GM12874 (cell line): Measurements from ENCODE around the gene FLVCR2.

Source experiments
- TF ChIP-seq, protein P1 (sequence below): IDR thresholded peaks from 2 replicates; pipeline ENCODE4 v1.5.1; 2011; ENCODE audit warnings: low read depth, mild to moderate bottlenecking, control low read depth, low read length, moderate library complexity; ENCODE audit not compliant: insufficient read depth

Gene FLVCR2

DNA sequence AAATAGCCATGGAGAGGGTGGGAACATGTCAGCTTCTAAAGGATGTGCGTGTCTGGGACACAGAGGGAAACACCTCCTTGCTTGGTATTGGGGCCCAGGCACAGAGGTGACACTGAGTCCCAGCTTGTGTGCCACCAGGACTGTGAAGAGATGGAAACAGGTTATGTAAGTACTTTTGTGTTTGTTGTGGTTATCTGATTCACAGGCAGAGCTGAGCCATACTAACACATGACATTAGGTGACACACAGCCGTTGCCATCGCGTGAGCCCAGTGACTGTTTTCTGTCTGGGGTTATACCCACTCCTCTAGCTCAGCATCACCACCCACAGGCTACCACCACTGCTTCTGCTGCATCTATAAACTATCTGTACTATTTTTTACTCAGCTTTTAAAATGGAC, 12.1 kb upstream of the FLVCR2 start:
- TF ChIP-seq, protein P1, sequence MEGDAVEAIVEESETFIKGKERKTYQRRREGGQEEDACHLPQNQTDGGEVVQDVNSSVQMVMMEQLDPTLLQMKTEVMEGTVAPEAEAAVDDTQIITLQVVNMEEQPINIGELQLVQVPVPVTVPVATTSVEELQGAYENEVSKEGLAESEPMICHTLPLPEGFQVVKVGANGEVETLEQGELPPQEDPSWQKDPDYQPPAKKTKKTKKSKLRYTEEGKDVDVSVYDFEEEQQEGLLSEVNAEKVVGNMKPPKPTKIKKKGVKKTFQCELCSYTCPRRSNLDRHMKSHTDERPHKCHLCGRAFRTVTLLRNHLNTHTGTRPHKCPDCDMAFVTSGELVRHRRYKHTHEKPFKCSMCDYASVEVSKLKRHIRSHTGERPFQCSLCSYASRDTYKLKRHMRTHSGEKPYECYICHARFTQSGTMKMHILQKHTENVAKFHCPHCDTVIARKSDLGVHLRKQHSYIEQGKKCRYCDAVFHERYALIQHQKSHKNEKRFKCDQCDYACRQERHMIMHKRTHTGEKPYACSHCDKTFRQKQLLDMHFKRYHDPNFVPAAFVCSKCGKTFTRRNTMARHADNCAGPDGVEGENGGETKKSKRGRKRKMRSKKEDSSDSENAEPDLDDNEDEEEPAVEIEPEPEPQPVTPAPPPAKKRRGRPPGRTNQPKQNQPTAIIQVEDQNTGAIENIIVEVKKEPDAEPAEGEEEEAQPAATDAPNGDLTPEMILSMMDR = no peak

DNA sequence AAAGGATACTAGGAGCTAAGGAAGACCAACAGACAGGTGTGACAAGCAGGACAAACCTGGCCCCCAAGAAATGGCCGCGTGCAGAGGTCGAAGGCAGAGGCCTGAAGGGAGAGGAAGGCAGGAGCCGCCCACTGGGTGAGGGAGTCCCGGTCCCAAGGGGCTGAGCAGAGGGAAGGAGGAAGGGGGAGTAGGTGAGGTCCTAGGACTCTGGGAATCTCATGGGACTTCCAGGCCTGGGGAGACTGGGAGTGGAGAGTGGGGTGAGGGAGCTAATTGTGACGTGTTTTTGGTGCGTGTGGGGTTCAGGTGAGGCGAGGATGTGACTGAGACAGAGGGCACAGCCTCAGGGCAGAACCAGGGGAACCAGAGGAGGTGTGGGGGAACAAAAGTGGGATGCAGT, 11.7 kb upstream of the FLVCR2 start:
- TF ChIP-seq, protein P1 = no peak

DNA sequence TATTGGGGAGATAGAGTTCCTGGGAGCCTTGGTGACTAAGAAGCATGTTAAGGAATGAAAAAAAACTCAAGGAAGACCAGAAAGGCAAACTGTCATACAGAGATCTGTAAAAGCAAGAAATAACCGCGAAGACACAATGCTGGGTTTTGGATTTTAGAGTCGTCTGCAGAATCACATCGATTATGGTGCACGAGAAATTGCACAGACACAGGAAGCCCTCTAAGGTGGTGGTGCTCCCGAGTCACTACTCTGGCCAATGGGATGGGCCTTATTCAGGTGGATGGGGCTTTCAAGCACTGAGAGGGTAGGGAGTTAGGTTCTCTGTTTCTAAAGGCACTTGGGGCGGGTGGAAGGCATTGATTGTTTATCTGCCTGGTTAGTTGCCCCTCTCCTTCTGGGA, 10.3 kb upstream of the FLVCR2 start:
- TF ChIP-seq, protein P1 = no peak

DNA sequence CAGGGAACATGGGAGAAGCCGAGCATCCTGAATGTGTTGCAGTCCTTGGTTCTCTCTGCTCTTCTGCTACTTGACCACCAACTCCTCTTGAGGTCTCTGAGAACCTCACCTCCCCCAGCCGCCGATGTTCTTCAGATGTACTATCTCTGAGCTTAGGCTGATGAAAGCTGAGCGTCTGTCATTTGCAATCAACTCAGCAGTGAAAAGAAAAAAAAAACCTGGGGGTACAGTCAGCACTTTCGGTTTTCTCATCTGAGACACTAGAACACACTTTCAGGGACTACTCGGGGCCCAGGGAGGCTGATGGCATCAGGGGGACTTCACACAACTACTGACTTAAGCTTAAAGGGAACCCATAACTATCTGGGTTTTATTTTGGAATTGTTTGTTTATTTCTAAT, 9.6 kb upstream of the FLVCR2 start:
- TF ChIP-seq, protein P1 = no peak

DNA sequence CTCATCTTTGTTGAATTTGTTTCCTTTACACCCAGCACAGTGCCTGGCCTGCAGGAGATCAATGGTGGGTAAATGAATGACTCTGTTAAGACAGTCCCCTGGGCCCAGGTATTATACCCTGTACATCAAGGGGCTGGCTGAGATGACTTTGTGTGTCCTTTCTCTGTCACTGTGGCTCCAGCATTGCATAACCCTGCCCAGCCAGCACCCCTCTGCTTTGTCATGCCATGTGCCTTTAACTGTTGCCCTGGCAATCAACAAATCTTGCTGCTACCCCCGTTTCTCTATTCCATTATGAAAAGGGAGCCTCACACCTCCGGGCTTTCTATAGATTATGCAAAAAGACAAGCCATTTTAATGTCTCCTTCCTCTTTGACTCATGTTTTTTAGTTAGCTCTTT, 7.6 kb upstream of the FLVCR2 start:
- TF ChIP-seq, protein P1 = no peak

DNA sequence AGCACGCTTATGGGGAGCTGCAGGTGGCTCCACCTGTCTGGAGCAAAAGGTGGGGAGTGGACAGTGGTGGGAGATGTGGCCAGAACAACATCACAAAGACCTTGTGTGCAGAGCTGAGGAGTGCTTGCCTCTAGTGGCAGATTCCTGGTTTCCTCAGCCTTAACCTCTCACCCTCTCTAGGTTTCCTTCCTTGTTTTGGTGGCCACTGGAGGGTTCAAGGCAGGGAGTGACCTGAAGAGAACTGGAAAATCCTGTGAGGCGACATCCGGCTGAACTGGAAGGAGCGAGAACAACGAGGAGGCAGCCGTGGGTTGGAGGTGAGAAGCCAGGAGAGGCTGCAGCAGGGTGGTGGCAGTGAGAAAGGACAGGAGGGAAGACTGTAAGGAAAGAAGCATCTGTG, 6.3 kb upstream of the FLVCR2 start:
- TF ChIP-seq, protein P1 = no peak

DNA sequence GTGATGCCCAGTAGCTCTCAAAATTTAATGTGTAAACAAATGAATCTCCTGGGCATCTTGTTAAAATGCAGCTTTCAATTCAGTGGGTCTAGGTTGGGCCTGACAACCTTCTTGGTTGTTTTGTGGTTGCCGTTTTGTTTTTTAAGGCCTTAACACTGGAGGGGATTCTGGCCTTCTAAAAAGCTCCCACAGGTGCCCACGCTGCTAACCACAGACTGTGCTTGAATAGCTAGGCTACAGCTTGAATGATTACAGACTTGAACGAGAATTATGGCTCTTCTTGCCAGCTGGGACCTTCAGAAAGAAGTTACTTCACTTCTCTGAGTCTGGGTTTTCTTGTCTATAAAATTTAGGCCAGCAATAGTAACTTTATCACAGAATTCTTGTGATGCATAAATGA, 1.3 kb upstream of the FLVCR2 start:
- TF ChIP-seq, protein P1 = no peak

DNA sequence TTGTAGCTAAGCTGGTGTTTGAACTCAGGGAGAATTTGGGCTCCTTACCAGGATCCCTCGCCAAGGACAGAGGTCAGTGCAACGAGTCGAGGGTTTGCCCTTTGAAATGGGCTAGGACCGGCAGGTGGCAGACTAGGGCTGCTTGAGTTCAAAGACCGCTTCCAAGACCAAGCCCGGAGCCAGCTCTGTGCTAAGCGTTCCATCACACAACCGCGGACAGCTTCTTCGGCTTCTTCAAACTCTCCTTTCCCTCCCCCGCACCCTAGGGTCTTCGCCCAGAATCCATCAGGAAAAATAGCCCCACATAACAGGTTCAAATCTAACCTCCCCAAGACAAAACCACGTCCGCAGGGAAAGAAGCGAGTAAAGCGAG, 705 bp upstream of the FLVCR2 start:
- TF ChIP-seq, protein P1 = peak; percentile 83
